ENCODE results near the gene TGOLN2. TPM values are rescaled to one million over a fixed set of nuclear protein-coding genes. Genes with fewer than 3 reads are reported as not detected.
A peak's percentile ranks its signal among the peaks of the same experiment; 100 is the strongest.
"Not testable (repeated sequence)": the region's sequence is repeated elsewhere in the genome, so short reads cannot be mapped to it uniquely, and the experiment has no call there.

Gene TGOLN2
- total and polyA plus RNA-seq, 7 donors, result 12.6 to 95.0 (median 80.6) TPM

GRCh38 chr2:85330839-85331636 lies 3.2 kb upstream of the TGOLN2 start:
- DNase-seq, result no peak
- WGBS, 2 donors, result 75 to 80% methylated on average over 13 of the region's 13 CpGs
- intact Hi-C loops (cut with DNase I), result no loop called here

DNA sequence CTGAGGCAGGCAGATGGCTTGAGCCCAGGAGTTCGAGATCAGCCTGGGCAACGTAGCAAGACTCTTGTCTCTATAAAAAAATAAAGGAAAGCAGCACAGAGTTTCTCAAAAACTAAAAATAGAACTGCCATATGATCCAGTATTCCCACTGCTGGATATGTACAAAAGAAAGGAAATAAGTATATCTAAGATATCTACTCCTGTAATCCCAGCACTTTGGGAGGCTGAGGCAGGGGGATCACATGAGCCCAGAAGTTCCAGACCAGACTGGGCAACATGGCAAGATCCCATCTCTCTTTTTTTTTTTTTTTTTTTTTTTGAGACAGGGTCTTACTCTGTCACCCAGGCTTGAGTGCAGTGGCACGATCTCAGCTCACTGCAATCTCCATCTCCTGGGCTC lies 1.9 kb upstream of the TGOLN2 start:
- intact Hi-C loops (cut with DNase I), result not testable (repeated sequence)

More at GRCh38 chr2:85330839-85331636, 3.2 kb upstream of the TGOLN2 start:
- Histone ChIP-seq H3K27ac (no peak overlapping the region), H3K36me3 (peaks cover 0 to 5% (median 0%) of the 10 kb centered on the region in 4 donors), H3K4me1 (peaks cover 0 to 14% (median 13%) of the 10 kb centered on the region in 4 donors), H3K27me3 (no peaks in the 10 kb centered on the region), H3K4me3 (no peak overlapping the region), H3K9me3 (no peaks in the 10 kb centered on the region)
- TF ChIP-seq POLR2AphosphoS5 (IDR thresholded peaks at IDR 0.05) (no peak), EP300 (IDR thresholded peaks at IDR 0.05) (no peak), POLR2A (IDR thresholded peaks at IDR 0.05) (no peak)
- TF ChIP-seq, protein P1, sequence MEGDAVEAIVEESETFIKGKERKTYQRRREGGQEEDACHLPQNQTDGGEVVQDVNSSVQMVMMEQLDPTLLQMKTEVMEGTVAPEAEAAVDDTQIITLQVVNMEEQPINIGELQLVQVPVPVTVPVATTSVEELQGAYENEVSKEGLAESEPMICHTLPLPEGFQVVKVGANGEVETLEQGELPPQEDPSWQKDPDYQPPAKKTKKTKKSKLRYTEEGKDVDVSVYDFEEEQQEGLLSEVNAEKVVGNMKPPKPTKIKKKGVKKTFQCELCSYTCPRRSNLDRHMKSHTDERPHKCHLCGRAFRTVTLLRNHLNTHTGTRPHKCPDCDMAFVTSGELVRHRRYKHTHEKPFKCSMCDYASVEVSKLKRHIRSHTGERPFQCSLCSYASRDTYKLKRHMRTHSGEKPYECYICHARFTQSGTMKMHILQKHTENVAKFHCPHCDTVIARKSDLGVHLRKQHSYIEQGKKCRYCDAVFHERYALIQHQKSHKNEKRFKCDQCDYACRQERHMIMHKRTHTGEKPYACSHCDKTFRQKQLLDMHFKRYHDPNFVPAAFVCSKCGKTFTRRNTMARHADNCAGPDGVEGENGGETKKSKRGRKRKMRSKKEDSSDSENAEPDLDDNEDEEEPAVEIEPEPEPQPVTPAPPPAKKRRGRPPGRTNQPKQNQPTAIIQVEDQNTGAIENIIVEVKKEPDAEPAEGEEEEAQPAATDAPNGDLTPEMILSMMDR (IDR thresholded peaks at IDR 0.05), result no peak

DNA sequence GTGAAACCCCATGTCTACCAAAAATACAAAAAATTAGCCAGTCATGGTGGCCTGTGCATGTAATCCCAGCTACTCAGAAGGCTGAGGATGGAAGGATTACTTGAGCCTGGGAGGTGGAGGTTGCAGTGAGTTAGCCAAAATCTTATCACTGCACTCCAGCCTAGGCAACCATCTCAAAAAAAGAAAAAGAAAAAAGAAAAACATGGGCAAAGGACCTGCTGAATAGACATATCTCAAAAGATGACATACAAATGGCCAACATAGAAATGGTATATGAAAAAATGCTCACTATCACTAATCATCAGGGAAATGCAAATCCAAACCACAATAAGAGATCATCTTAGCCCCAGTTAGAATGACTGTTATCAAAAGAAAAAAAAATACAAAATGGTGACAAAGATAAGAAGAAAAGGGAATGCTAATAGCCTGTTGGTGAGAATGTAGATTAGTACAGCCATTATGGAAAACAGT lies 1.4 kb upstream of the TGOLN2 start:
- no peak for DNase-seq
- Histone ChIP-seq H3K4me1 (peaks cover 0 to 32% (median 31%) of the 10 kb centered on the region in 4 donors), H3K27me3 (no peaks in the 10 kb centered on the region), H3K4me3 (no peak overlapping the region), H3K27ac (no peak overlapping the region), H3K9me3 (no peaks in the 10 kb centered on the region), H3K36me3 (peaks cover 0 to 15% (median 3%) of the 10 kb centered on the region in 4 donors)
- intact Hi-C loops (cut with DNase I), result no loop called here
- TF ChIP-seq POLR2A (IDR thresholded peaks at IDR 0.05) (no peak), POLR2AphosphoS5 (IDR thresholded peaks at IDR 0.05) (no peak)
- TF ChIP-seq, protein P1 (IDR thresholded peaks at IDR 0.05), result no peak

More for the DNA sequence above, 1.9 kb upstream of the TGOLN2 start:
- not testable (repeated sequence) for H3K4me3 ChIP-seq, H3K27ac ChIP-seq, DNase-seq, H3K9me3 ChIP-seq, H3K27me3 ChIP-seq
- H3K36me3 ChIP-seq, result peaks cover 0 to 10% (median 0%) of the 10 kb centered on the region in 4 donors
- H3K4me1 ChIP-seq, result peaks cover 0 to 27% (median 27%) of the 10 kb centered on the region in 4 donors
- WGBS, 2 donors, result 88 to 94% methylated on average over 3 of the region's 3 CpGs

GRCh38 chr2:85327160-85327821 lies 498 bp downstream of the TGOLN2 start:
- TF ChIP-seq EP300 (IDR thresholded peaks at IDR 0.05) (no peak), POLR2AphosphoS5 (IDR thresholded peaks at IDR 0.05) (no peak), POLR2A (IDR thresholded peaks at IDR 0.05) (no peak)
- TF ChIP-seq, protein P1 (IDR thresholded peaks at IDR 0.05), result no peak
- WGBS, 2 donors, result 2 to 3% methylated on average over 41 of the region's 41 CpGs
- Histone ChIP-seq H3K9me3 (no peaks in the 10 kb centered on the region), H3K36me3 (peaks cover 8 to 34% (median 21%) of the 10 kb centered on the region in 4 donors), H3K27me3 (no peaks in the 10 kb centered on the region), H3K27ac (peak overlapping the region; percentile 90 to 97 (median 94)), H3K4me1 (peaks cover 0 to 50% (median 45%) of the 10 kb centered on the region in 4 donors), H3K4me3 (peak overlapping the region; percentile 70 to 86 (median 71))
- DNase-seq, result peak; percentile 80
- intact Hi-C loops (cut with DNase I), result no loop called here
